RWPE1 (cell line): ENCODE data around the gene SURF4.

Source experiments
- CTCF ChIA-PET: fragments of 350-600 bp; sonication (Branson Sonifier 250); formaldehyde crosslinking; extraction: SDS; loops from one replicate; lab custom pipeline; 2021; lab: Yijun Ruan, JAX
- POLR2A ChIA-PET: fragments of 400-600 bp; formaldehyde crosslinking; extraction: SDS; loops from one replicate; lab custom pipeline; 2020; ENCODE audit warnings: antibody characterized with exemption; ENCODE audit not compliant: low non-redundant PET; lab: Yijun Ruan, JAX
- DNase-seq: peaks from one replicate; pipeline ENCODE4 v3.0.0; 2012; ENCODE audit warnings: low spot score
- H3K27ac ChIP-seq: fragments of 450-650 bp; 2 replicates; pipeline ENCODE4 v1.5.1; 2017
- TF ChIP-seq, protein P1 (sequence below): fragments of 450-650 bp; conservative IDR thresholded peaks from 2 replicates; pipeline ENCODE4 v1.5.1; 2017; ENCODE audit warnings: low read depth, mild to moderate bottlenecking

SURF4 gene

DNA sequence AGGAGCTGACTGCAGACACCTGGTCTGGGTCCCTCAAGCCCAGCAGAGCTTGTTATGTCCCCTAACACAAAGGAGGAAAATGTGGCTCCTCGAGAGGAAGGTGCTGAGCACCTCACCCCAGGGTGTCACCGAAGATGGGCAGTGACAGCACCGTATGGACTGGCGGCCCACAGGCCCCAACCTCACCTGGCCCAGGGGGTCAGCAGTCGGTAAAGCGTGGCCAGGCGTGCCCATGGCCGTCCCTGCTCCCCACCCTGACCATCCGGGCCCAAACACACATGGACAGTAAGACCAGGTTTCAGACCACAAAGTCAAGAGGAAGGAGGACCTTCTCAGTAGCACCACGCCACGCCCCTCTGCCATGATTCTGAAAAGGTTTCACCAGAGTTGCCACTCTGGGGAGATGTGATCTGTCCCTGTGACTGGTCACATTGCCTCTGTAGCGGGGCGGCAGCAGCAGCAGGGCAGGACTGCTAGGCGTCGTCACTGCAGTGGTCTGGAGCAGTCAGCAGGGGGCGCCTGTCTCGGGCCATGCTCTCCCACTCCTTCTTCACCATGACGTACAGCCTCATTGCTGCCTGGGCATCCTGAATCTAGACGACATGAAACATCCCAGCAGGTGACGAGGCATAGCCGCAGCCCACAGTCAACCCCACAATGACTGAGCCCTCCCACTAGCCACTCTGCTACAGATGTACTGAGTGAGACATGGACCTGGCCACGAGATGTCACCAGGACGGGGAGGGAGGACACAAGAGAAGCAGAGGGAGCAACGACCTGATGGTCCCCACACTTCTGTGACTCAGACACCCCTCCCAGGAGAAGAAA, 30.8 kb upstream of the SURF4 start:
- TF ChIP-seq, protein P1, sequence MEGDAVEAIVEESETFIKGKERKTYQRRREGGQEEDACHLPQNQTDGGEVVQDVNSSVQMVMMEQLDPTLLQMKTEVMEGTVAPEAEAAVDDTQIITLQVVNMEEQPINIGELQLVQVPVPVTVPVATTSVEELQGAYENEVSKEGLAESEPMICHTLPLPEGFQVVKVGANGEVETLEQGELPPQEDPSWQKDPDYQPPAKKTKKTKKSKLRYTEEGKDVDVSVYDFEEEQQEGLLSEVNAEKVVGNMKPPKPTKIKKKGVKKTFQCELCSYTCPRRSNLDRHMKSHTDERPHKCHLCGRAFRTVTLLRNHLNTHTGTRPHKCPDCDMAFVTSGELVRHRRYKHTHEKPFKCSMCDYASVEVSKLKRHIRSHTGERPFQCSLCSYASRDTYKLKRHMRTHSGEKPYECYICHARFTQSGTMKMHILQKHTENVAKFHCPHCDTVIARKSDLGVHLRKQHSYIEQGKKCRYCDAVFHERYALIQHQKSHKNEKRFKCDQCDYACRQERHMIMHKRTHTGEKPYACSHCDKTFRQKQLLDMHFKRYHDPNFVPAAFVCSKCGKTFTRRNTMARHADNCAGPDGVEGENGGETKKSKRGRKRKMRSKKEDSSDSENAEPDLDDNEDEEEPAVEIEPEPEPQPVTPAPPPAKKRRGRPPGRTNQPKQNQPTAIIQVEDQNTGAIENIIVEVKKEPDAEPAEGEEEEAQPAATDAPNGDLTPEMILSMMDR: peak; percentile 99
- H3K27ac ChIP-seq: peak overlapping the region; percentile 12
- no peak for DNase-seq
- CTCF ChIA-PET: interaction anchor here (1.0 kb wide), 1 partner anchor 13 kb away, joined by 3 read pairs; no protein-coding TSS in a partner anchor
- POLR2A ChIA-PET: interaction anchor here (0.5 kb wide), 1 partner anchor 42 kb away, joined by 3 read pairs; no protein-coding TSS in a partner anchor

DNA sequence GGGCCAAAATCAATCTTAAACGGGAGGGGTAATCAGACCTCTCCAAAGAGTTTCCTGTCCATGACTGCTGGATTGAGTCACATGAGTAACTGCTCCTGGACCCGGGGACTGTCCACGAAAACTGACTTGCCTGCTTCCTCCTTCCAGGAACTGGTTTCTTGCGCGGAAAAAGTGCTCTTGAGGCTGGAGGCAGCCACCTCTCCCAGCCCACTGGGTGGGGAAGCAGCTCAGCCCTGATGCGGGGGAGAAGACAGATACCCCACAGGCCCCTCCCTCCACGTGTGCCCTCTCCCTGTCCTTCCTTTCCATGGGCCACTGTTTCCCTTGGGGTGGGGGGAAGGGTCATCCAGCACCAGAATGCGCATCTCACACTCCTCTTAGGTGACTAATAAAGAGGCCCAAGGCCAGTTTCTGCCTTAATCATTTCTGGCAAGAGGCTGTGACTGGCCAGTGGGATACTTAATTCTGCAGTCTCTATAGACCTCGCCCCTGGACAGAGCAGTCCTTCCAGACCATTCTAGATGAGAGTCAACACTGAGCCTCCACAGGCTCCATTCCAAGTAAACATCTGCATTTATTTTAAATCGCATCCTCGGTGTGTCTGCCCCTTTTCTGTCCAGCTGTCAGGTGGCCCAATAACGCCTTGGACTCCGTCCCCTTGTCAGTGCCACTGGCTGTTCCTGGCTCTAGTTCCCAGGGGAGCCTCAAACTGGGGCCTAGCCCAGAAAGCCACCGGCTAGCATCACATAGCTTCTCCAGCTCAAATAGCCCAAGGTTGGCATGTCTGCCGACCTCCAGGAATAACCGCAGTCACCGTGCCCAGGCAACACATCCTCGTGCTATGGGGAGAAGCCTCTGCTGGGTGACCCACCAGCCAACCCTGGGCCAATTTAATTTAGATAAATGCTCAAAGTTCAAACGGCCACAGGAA, 29.9 kb upstream of the SURF4 start:
- peak overlapping the region; percentile 12 for H3K27ac ChIP-seq
- ChIA-PET POLR2A (interaction anchor here (0.5 kb wide), 1 partner anchor 41 kb away, joined by 3 read pairs; no protein-coding TSS in a partner anchor), CTCF (interaction anchor here (0.6 to 1.3 kb wide), 3 partner anchors 12 to 81 kb away, joined by 3 read pairs; no protein-coding TSS in a partner anchor)
- DNase-seq: no peak
- TF ChIP-seq, protein P1: no peak

DNA sequence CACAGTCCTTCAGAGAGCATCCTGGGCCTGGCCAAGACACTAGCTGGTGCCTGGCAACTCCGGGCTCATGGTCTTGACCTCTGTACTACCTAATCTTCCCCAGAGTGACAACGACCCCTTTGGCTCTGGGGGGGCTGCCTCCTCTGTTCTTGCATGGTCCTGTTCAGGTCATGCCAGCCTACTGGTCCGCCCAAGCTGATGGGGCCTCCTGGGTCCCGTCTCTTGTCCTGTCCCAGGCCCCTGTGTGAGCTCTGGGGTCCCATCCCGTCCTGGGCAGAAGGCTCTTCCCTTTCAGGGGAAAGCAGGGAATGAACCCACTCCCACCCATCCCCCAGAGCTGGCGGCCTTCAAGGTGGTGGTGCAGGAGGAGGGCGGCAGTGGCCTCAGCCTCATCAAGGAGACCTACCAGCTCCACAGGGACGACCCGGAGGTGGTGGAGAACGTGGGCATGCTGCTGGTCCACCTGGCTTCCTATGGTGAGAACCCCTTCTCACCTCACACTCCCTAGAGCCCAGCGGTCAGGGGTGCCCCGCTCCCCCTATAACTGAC, 28.7 kb upstream of the SURF4 start:
- DNase-seq: no peak
- TF ChIP-seq, protein P1: no peak

DNA sequence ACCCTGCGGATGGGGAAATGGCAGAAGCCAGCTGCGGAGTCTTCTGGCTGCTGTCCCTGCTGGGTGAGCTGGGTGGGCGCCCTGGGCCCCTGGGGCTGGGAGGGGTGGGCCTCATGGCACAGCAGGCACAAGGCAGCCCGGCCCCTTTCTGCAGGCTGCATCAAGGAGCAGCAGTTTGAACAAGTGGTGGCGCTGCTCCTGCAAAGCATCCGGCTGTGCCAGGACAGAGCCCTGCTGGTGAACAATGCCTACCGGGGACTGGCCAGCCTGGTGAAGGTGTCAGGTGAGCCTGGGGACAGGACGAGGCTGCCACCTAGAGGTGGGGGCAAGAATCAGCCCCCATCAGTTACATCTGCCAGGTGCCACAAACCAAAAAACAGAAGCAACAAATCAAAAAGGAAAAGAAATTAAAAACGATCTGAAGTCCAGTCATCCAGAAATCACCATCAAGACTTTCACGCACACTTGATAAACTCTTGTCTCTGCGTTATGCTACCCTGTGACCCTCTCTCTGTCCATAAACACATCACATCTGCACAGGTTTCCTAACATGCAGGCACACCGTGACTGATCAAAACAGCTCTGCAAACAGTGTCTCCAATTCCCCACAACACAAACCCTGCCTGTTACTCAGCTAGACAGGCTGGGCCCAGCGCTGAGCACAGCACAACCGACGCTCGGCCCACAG, 28.1 kb upstream of the SURF4 start:
- DNase-seq: peak; percentile 75
- TF ChIP-seq, protein P1: peak; percentile 68
- ChIA-PET POLR2A (no interaction called here), CTCF (interaction anchor here (0.7 to 2.0 kb wide), 12 partner anchors 10 to 218 kb away, joined by 3 to 11 read pairs (median 5); partner anchors contain the start of genes SURF1 and SURF2)
- H3K27ac ChIP-seq: peak overlapping the region; percentile 30

More for the DNA sequence above, 28.7 kb upstream of the SURF4 start:
- H3K27ac ChIP-seq: no peak overlapping the region; the same call in 1 of the 2 replicates
- POLR2A ChIA-PET: no interaction called here
- CTCF ChIA-PET: interaction anchor here (0.7 to 2.0 kb wide), 13 partner anchors 9 to 219 kb away, joined by 3 to 11 read pairs (median 5); partner anchors contain the start of genes MED22, RPL7A, SURF1 and SURF2

DNA sequence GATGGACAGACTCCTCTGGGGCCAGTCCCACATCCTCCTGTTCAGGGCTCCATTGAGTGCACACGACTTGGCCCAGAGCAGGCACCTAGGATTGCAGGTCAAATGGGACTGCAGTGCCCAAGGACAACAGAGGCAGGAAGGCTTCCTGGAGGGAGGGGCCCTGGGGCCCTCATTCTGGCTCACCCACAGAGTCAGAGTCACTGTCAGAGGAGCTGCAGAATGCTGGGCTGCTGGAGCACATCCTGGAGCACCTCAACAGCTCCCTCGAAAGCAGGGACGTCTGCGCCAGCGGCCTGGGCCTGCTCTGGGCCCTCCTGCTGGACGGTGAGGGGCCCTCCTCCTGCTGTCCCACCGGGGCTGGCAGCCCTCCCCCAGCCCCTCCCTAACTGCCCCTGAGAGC, 26.8 kb upstream of the SURF4 start:
- ChIA-PET CTCF (interaction anchor here (1.5 kb wide), 1 partner anchor 56 kb away, joined by 6 read pairs; no protein-coding TSS in a partner anchor), POLR2A (no interaction called here)
- TF ChIP-seq, protein P1: no peak
- peak overlapping the region; percentile 30 for H3K27ac ChIP-seq
- no peak for DNase-seq
